ENCODE results near the gene CPNE2.
"Not testable (repeated sequence)": the region's sequence is repeated elsewhere in the genome, so short reads cannot be mapped to it uniquely, and the experiment has no call there.

The CPNE2 gene

GRCh38 chr16:57091975-57092785 is at the start of gene CPNE2:
Gene CPNE2 (plus strand): TSS chr16:57092583. CDS start chr16:57110743, 18,160 bp downstream.
- DNase-seq (ENCODE audit: low read depth): no peak

DNA sequence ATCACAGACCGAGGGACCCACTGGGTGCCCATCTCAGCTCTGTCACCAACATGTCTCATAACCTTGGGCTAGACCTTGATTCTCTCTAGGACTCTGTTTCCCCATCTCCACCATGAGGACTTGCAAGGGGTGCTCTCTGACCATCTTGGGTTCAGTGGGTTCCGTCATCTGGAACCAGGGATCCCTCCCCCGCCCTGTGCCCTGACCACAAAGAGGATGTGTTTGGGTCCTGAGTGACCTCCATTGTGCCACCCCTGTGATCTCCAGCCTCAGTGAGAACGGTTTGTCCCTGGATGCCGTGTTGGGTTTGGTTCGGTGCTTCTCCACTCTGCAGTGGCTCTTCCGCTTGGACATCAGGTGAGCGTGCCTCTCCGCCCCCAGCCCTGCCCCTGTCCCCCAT is 49.1 kb upstream of the CPNE2 start:
- no peak for DNase-seq (ENCODE audit: low read depth)

GRCh38 chr16:57044931-57045693 is 47.3 kb upstream of the CPNE2 start:
- no peak for DNase-seq (ENCODE audit: low read depth)

DNA sequence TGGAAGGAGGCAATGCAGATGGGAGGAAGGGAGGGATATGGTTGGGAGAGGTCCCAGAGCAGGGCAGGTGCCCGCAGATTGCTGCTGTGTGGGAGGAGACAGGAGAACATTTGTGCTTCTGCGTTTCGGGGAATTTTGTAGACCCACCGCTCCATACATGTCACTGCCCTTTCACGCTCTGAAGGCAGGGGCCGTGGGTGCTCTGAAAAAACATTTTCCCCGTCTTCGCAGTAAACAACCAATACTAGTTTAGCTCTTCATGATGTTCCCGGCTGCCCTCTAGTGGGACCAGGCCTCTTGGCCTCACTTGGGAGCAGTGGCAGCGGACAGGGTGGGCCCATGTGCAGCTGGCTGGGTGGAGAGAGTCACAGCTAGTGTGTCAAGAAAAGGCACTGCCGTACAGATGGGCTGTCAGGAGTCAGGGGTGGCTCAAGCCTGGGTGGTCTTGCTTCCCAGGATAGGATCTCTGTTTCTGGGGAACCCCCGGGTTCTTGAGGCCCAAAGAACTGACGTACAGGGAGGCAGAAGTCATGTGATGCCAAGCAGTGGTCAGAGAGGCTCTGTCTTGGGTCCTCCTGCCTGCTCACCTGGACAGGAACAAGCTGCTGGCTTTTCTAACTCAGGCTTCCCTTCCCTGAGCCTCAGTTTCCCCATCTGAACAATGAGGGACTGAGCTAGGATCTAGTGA is 46.5 kb upstream of the CPNE2 start:
- DNase-seq (ENCODE audit: low read depth): no peak

- DNase-seq (ENCODE audit: low read depth): no peak
Observed at GRCh38 chr16:57048095-57048494, 44.3 kb upstream of the CPNE2 start.

- DNase-seq (ENCODE audit: low read depth): no peak
Observed at GRCh38 chr16:57049678-57050077, 42.7 kb upstream of the CPNE2 start.

GRCh38 chr16:57051696-57052228 is 40.6 kb upstream of the CPNE2 start:
- no peak for DNase-seq (ENCODE audit: low read depth)

DNA sequence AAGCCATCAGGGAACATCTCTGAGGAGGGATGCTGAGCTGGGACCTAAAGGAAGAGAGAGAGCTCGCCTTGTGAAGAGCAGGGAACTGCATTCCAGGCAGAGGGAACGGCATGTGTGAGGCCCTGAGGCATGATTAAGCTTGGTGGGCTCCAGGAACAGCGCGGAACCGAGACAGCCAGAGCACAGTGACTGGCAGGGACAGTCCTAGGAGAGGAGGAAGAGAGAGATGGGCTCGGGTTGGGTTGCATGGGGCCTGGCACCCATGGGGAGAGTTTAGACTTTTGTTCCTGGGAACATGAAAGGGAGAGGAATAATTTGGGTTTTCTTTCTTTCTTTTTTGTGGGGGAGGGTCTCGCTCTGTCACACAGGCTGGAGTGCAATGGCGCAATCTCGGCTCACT is 39.2 kb upstream of the CPNE2 start:
- no peak for DNase-seq (ENCODE audit: low read depth)

DNA sequence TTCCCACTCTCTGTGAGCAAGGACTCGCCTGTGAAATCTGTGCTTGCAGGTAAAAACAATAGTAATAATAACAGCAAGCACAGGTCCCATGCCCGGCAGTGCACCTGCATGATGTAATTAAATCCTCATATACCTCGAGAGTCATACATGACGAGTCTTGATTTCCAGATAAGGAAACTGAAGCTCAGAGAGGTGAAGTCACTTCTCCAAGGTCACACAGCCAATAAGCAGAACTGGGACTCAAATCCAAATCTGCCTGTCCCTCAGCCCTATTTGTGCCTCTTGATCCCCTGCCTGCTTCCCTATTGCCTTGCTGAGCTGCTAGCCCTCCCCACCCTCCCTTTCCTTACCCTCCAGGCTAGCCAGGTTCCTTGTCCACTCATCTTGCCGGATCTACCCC is 38.0 kb upstream of the CPNE2 start:
- DNase-seq (ENCODE audit: low read depth): no peak

DNA sequence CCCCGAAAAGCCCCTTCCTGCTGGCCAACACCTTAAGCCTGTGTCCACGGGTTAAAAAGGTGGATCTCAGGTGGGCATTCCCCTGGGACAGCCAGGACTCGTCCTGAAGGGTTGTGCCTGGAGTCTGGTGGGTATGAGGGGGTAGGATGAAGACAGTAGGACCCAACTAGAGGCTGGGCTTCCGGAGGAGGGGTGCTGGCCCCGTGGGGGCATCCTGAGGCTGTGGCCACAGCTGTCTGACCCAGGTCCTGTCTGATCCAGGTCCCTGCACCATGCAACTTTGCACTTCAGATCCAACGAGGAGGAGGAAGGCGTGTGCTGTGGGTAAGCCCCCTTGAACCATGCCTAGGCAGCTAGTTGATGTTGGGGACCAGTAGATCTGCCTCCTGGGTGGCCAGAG is 37.6 kb upstream of the CPNE2 start:
- no peak for DNase-seq (ENCODE audit: low read depth)

- DNase-seq (ENCODE audit: low read depth): no peak
Observed at GRCh38 chr16:57055671-57056070, 36.7 kb upstream of the CPNE2 start.

DNA sequence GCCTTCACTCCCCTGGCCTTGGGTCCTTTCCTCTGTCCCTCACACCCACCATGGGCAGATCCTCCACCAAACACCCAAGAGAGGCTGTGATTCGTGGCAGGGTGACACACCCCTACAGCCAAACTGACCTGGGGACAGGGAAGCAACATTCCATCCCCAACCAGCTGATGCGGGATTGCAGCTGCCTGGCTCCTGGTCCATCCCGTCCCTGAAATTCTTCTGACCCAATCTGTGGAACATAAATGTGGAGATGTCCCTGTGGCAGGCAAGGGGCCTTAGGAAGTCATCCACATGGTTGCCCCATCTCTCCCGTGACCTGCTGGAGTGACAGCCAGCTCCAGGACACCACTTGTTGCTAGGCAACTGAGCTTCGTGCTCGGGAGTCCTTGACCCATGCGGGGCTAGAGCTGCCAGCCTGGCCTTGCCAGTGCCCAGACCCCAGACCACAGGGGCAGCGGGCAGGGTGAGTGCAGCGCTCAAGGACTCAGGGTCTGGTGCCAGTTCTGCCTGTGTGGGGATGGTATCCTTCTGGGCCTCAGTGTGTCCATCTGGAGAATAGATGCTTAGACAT is 34.0 kb upstream of the CPNE2 start:
- no peak for DNase-seq (ENCODE audit: low read depth)

GRCh38 chr16:57060323-57061083 is 31.9 kb upstream of the CPNE2 start:
- DNase-seq (ENCODE audit: low read depth): no peak

DNA sequence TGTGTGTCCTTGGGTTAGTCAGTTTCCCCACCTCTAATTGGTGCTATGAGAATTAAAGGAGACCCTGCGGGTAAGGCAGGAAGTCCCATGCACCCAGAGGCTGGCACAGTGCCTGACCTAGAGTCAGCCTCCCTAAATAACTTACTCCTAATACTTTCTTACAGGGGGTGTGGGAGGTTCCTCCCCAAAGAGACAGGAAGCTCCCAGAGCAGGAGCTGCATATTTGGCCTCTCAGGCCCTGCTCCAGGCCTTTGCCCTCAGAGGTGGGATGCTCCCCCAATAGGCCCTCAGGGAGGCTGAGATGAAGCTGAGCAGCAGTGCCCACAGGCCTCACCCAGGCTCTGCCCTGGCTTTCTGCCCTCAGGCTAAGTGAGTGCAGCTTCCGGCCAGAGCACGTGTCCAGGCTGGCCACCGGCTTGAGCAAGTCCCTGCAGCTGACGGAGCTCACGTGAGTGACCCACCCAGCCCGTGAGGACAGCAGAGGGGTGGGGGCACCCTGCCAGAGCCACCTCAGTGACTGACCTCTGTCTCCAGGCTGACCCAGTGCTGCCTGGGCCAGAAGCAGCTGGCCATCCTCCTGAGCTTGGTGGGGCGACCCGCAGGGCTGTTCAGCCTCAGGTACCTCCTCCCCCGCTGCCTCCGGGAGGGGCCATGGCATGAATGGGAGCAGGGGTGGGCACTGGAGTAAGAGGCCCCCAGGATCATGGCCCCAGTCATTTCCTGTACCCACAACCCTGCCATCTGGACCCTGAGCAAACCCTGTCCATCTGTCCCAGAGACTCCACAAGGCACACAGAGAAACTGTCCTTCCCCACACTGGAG is 31.1 kb upstream of the CPNE2 start:
- DNase-seq (ENCODE audit: low read depth): no peak

- DNase-seq (ENCODE audit: low read depth): no peak
Observed at GRCh38 chr16:57062329-57062728, 30.1 kb upstream of the CPNE2 start.

DNA sequence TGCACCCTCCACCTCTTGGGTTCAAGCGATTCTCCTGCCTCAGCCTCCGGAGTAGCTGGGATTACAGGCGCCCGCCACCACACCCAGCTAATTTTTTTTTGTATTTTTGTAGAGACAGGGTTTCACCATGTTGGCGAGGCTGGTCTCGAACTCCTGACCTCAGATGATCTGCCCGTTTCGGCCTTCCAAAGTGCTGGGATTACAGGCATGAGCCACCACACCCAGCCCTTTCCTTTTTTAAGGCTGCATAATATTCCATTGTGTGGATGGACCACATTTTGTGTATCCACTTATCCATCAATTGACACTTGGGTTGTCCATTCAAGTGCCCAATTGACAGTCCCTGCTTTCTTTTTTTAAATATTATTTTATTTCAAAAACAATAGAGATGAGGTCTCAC is 29.2 kb upstream of the CPNE2 start:
- not testable (repeated sequence) for DNase-seq (ENCODE audit: low read depth)

DNA sequence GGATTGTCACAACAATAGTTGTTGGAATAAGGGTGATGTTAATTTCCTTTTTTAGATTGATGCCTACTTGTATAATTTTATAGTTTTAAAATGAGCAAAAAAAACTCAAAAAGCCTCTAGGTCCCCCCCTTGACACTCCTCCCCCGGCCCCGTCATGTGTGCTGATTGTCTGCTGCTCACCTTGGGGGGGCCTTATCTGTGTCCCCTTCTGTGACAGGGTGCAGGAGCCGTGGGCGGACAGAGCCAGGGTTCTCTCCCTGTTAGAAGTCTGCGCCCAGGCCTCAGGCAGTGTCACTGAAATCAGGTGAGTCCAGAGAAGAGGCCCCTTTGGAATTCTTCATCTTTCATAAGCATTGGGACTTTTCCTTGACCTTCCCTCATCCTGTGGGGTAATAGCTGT is 27.4 kb upstream of the CPNE2 start:
- no peak for DNase-seq (ENCODE audit: low read depth)

- no peak for DNase-seq (ENCODE audit: low read depth)
Observed at GRCh38 chr16:57066625-57067024, 25.8 kb upstream of the CPNE2 start.

DNA sequence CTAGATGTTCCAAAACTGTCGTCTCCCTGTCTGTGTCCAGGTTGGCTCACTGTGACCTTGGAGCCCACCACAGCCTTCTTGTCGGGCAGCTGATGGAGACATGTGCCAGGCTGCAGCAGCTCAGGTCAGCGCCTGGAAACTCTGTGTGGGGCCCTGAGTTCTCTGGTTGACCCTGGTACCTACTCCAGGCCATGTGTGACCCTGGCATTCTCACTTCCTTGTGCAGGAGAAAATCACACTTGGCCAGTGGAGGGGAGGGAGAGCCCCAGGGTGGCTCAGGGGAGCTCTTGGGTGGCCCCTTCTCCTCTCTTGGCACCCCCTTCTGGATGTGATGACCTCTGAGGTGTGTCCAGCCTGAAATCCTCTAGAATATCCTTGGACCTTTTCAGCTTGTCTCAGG is 25.0 kb upstream of the CPNE2 start:
- DNase-seq (ENCODE audit: low read depth): no peak

DNA sequence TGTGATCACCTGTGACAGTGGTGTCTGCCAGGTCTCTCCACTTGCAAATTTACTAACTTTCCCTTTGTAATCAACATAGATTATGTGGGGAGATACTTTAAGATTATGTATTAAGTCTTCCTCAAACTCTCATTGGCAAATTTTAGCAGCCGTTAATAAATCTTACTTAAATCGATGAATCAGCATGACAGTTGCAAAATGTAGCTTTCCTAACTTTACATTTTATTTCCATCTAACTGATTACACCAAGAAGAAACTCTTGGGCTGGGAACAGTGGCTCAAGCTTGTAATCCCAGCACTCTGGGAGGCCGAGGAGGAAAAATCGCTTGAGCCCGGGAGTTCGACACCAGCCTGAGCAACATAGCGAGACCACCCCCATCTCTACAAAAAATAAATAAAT is 23.3 kb upstream of the CPNE2 start:
- DNase-seq (ENCODE audit: low read depth): no peak
